ENCODE results near the gene OR2Y1.
"Not testable (repeated sequence)": the region's sequence is repeated elsewhere in the genome, so short reads cannot be mapped to it uniquely, and the experiment has no call there.

The OR2Y1 gene

GRCh38 chr5:180739958-180740357, at the start of gene OR2Y1:
Gene OR2Y1, minus strand, starts transcription at chr5:180740058. Its CDS starts 0 bp downstream, at chr5:180740058.
- DNase-seq, result no peak

GRCh38 chr5:180788651-180789410, 49.0 kb upstream of the OR2Y1 start:
- DNase-seq, result not testable (repeated sequence)

- DNase-seq, result no peak
These were observed 48.0 kb upstream of the OR2Y1 start for GRCh38 chr5:180787711-180788431.

GRCh38 chr5:180786531-180787398, 46.9 kb upstream of the OR2Y1 start:
- DNase-seq, result no peak

- no peak for DNase-seq
These were observed 46.0 kb upstream of the OR2Y1 start for GRCh38 chr5:180785794-180786221.

- no peak for DNase-seq
These were observed 45.4 kb upstream of the OR2Y1 start for GRCh38 chr5:180785121-180785781.

GRCh38 chr5:180784497-180785097, 44.7 kb upstream of the OR2Y1 start:
- DNase-seq, result peak; percentile 62 to 72 (median 69)

GRCh38 chr5:180783340-180784052, 43.6 kb upstream of the OR2Y1 start:
- no peak for DNase-seq

- no peak for DNase-seq
These were observed 42.9 kb upstream of the OR2Y1 start for GRCh38 chr5:180782748-180783147.

GRCh38 chr5:180781900-180782326, 42.1 kb upstream of the OR2Y1 start:
- not testable (repeated sequence) for DNase-seq

GRCh38 chr5:180779985-180780610, 40.2 kb upstream of the OR2Y1 start:
- no peak for DNase-seq

- DNase-seq, result no peak
These were observed 37.6 kb upstream of the OR2Y1 start for GRCh38 chr5:180777475-180777874.

- no peak for DNase-seq
These were observed 36.5 kb upstream of the OR2Y1 start for GRCh38 chr5:180776376-180776775.

- no peak for DNase-seq
These were observed 35.8 kb upstream of the OR2Y1 start for GRCh38 chr5:180775624-180776023.

GRCh38 chr5:180771839-180772238, 32.0 kb upstream of the OR2Y1 start:
- DNase-seq, result no peak

GRCh38 chr5:180769821-180770220, 30.0 kb upstream of the OR2Y1 start:
- no peak for DNase-seq

- no peak for DNase-seq
These were observed 15.7 kb upstream of the OR2Y1 start for GRCh38 chr5:180755601-180756000.

- no peak for DNase-seq
These were observed 4.4 kb upstream of the OR2Y1 start for GRCh38 chr5:180744253-180744652.

GRCh38 chr5:180742727-180743126, 2.9 kb upstream of the OR2Y1 start:
- no peak for DNase-seq

GRCh38 chr5:180740953-180741352, 1.1 kb upstream of the OR2Y1 start:
- not testable (repeated sequence) for DNase-seq

GRCh38 chr5:180739271-180739670, 587 bp downstream of the OR2Y1 start:
- no peak for DNase-seq
